Measurements from ENCODE around the gene RUNX1.

- TF ChIP-seq CTCF (conservative IDR thresholded peaks at IDR 0.05) (no peak), ZFX (IDR thresholded peaks at IDR 0.05) (no peak)
Measured at GRCh38 chr21:34833465-34833864, 215.6 kb downstream of the RUNX1 start.

Measured in C4-2B (cell line).